ENCODE measurements around the gene DYNC1I1. TPM values are rescaled to one million over a fixed set of nuclear protein-coding genes. Genes with fewer than 3 reads are reported as not detected.

DYNC1I1 gene
- total and polyA plus RNA-seq, 2 of the 13 experiments (the other 11 are each of a cell fraction or from before 2014, with no cell fraction given): not detected

GRCh38 chr7:96120445-96121225 lies 348.3 kb downstream of the DYNC1I1 start:
- Histone ChIP-seq H3K27ac (ENCODE audit: extremely low read length, insufficient read depth, low read length) (no peak overlapping the region), H3K4me1 (ENCODE audit: insufficient read depth, low read length) (no peaks in the 10 kb centered on the region), H2AFZ (ENCODE audit: low read length) (no peak overlapping the region), H3K27me3 (ENCODE audit: control insufficient read depth in 1 of 2, insufficient read depth in 2 of 2, low read length in 2 of 2) (no peaks in the 10 kb centered on the region), H3K9me3 (ENCODE audit: low read length) (no peaks in the 10 kb centered on the region), H3K4me3 (replicated peaks in 1 of 3; ENCODE audit: insufficient read depth in 1 of 3, low read depth in 2 of 3, low read length in 3 of 3) (no peak overlapping the region), H3K9ac (ENCODE audit: insufficient read depth, low read depth, low read length) (no peak overlapping the region), H3K36me3 (replicated peaks in 1 of 2; ENCODE audit: control insufficient read depth in 1 of 2, insufficient read depth in 2 of 2, low read length in 2 of 2) (peaks cover 7 to 21% of the 10 kb centered on the region in 2 experiments), H4K20me1 (ENCODE audit: insufficient read depth, low read length) (no peaks in the 10 kb centered on the region), H3K4me2 (ENCODE audit: low read depth, low read length) (no peak overlapping the region), H3K79me2 (ENCODE audit: insufficient read depth, low read length) (no peaks in the 10 kb centered on the region)
- FAIRE-seq: no peak
- no TSS peak for BruUV-seq (replicated peaks)
- TF ChIP-seq NAIF1 (CRISPR knock-in tag; IDR thresholded peaks at IDR 0.05; ENCODE audit: borderline replicate concordance) (no peak), ZNF234 (CRISPR knock-in tag; conservative IDR thresholded peaks at IDR 0.05) (no peak), HOXD1 (CRISPR knock-in tag; IDR thresholded peaks at IDR 0.05) (no peak), ZNF567 (CRISPR knock-in tag; IDR thresholded peaks at IDR 0.05; ENCODE audit: borderline replicate concordance) (no peak), ZNF720 (CRISPR knock-in tag; IDR thresholded peaks at IDR 0.05) (no peak), ZNF180 (CRISPR knock-in tag; IDR thresholded peaks at IDR 0.05; ENCODE audit: borderline replicate concordance, low read depth) (no peak), ARHGAP35 (CRISPR knock-in tag; IDR thresholded peaks at IDR 0.05; ENCODE audit: borderline replicate concordance) (no peak), ZNF17 (CRISPR knock-in tag; IDR thresholded peaks at IDR 0.05) (no peak), ZNF143 (CRISPR knock-in tag; IDR thresholded peaks at IDR 0.05) (no peak), EHMT2 (IDR thresholded peaks at IDR 0.05; ENCODE audit: borderline replicate concordance, low read depth, low read length) (no peak), ZBTB37 (CRISPR knock-in tag; IDR thresholded peaks at IDR 0.05) (no peak), RARG (CRISPR knock-in tag; IDR thresholded peaks at IDR 0.05; ENCODE audit: low read depth) (no peak), SP4 (CRISPR knock-in tag; IDR thresholded peaks at IDR 0.05) (no peak)
- TF ChIP-seq, protein P1, sequence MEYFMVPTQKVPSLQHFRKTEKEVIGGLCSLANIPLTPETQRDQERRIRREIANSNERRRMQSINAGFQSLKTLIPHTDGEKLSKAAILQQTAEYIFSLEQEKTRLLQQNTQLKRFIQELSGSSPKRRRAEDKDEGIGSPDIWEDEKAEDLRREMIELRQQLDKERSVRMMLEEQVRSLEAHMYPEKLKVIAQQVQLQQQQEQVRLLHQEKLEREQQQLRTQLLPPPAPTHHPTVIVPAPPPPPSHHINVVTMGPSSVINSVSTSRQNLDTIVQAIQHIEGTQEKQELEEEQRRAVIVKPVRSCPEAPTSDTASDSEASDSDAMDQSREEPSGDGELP (IDR thresholded peaks at IDR 0.05; ENCODE audit: borderline replicate concordance, low read depth): no peak
- TF ChIP-seq, protein P2, sequence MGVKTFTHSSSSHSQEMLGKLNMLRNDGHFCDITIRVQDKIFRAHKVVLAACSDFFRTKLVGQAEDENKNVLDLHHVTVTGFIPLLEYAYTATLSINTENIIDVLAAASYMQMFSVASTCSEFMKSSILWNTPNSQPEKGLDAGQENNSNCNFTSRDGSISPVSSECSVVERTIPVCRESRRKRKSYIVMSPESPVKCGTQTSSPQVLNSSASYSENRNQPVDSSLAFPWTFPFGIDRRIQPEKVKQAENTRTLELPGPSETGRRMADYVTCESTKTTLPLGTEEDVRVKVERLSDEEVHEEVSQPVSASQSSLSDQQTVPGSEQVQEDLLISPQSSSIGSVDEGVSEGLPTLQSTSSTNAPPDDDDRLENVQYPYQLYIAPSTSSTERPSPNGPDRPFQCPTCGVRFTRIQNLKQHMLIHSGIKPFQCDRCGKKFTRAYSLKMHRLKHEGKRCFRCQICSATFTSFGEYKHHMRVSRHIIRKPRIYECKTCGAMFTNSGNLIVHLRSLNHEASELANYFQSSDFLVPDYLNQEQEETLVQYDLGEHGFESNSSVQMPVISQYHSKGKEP (CRISPR knock-in tag; IDR thresholded peaks at IDR 0.05): no peak
- in situ Hi-C loops (cut with HindIII; ENCODE audit: extremely low pct_ligation_motif_present, low pct_unique_long_range_greater_than_20kb): no loop called here
- ChIA-PET POLR2A (no interaction called here), CTCF (ENCODE audit: low intra/inter-chr PET ratio, low total read pairs) (no interaction called here)
- 89% methylated on average over 2 of the region's 2 CpGs for WGBS (ENCODE audit: low lambda C conversion rate)
- ATAC-seq: no peak
- no peak for DNase-seq (ENCODE audit: low spot score)
- intact Hi-C loops (cut with micrococcal nuclease; ENCODE audit: unreplicated experiment): no loop called here

Measured in HepG2 (cell line).